Natural killer cell (primary cell): ENCODE data around the gene C17orf114.

ENCODE experiments used
- ATAC-seq, 3 donors: fragments of 150-1000 bp in 2 of 3; fragments of 200-7000 bp in 1 of 3; cut with Tn5 transposase; 1 replicate in 1 of 3; 2 replicates in 2 of 3; pipeline ENCODE4 v1.10.0; 2021; ENCODE audit warnings: mild to moderate bottlenecking in 2 of 3, moderate library complexity in 2 of 3
- DNase-seq, 2 donors: peaks; one replicate each; pipeline versions ENCODE4 v3.0.0 to v3.0.0-alpha.2; 2013 to 2021; ENCODE audit warnings: mixed read lengths in 1 of 2
- H3K27ac ChIP-seq: one replicate; pipeline ENCODE4 v1.5.1; 2013; ENCODE audit warnings: mild to moderate bottlenecking, low read length
- H3K27me3 ChIP-seq: one replicate; pipeline ENCODE4 v1.6.1; 2013; ENCODE audit warnings: low read length; ENCODE audit not compliant: control insufficient read depth, insufficient read depth
- H3K36me3 ChIP-seq: one replicate; pipeline ENCODE4 v1.6.1; 2013; ENCODE audit warnings: low read length; ENCODE audit not compliant: control insufficient read depth, insufficient read depth
- H3K4me1 ChIP-seq: one replicate; pipeline ENCODE4 v1.6.1; 2013; ENCODE audit warnings: low read length; ENCODE audit not compliant: control insufficient read depth, insufficient read depth
- H3K4me3 ChIP-seq: one replicate; pipeline ENCODE4 v1.5.1; 2013; ENCODE audit warnings: low read length
- H3K9me3 ChIP-seq: one replicate; pipeline ENCODE4 v1.6.1; 2013; ENCODE audit warnings: low read length; ENCODE audit not compliant: control insufficient read depth, insufficient read depth
- H3K27ac Mint-ChIP-seq, 2 donors: one replicate each; pipeline ENCODE4 v1.8.0; 2022; ENCODE audit warnings: mild to moderate bottlenecking in 2 of 2, mixed read lengths in 2 of 2, moderate library complexity in 1 of 2
- H3K27me3 Mint-ChIP-seq, 2 donors: one replicate each; pipeline ENCODE4 v1.8.0; 2022; ENCODE audit warnings: low read depth in 2 of 2, mixed read lengths in 2 of 2
- H3K36me3 Mint-ChIP-seq: one replicate; pipeline ENCODE4 v1.8.0; 2022; ENCODE audit warnings: mixed read lengths
- H3K4me1 Mint-ChIP-seq, 2 donors: one replicate each; pipeline ENCODE4 v1.8.0; 2022; ENCODE audit warnings: mixed read lengths in 2 of 2
- H3K4me3 Mint-ChIP-seq: one replicate; pipeline ENCODE4 v1.8.0; 2022; ENCODE audit warnings: mild to moderate bottlenecking, moderate library complexity, mixed read lengths
- H3K9me3 Mint-ChIP-seq, 2 donors: one replicate each; pipeline ENCODE4 v1.8.0; 2022; ENCODE audit warnings: mixed read lengths in 2 of 2
- WGBS: methylation state at CpG from one replicate; pipeline ENCODE4 v1.1.7; 2013; ENCODE audit warnings: missing lambda C conversion rate; ENCODE audit not compliant: insufficient coverage; 5-methylcytosine and 5-hydroxymethylcytosine counted together
- intact Hi-C: fragments of 100-400 bp; cut with micrococcal nuclease; formaldehyde crosslinking; loops from one replicate; pipeline ENCODE4 v1.14.2; 2022
- TF ChIP-seq, protein P1 (sequence below): fragments of 200-600 bp; IDR thresholded peaks from one replicate; pipeline ENCODE4 v1.8.0; 2022; ENCODE audit warnings: antibody characterized with exemption

C17orf114 gene

DNA sequence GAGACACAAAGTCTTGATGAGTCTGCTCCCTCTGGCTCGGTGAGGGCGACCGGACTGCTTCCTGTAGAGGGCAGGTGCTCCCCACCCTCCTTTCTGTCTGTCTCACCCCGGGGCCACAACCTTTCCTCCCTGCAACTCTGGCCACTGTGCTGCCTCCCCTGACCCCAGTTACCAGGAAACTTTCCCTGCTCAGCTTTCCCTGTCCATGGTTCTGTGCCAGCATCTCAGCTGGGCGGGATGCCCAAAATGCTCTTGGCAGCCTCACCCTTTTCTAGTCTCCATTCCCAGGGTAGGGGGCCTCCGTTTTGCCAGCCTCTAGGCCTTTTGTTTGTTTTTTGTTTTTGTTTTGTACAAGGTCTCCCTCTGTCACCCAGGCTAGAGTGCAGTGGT lies 6.2 kb upstream of the C17orf114 start:
- DNase-seq (no peak), ATAC-seq (no peak)
- Mint-ChIP-seq H3K4me3 (peak overlapping the region; percentile 85), H3K9me3 (no peaks in the 10 kb centered on the region), H3K36me3 (no peaks in the 10 kb centered on the region), H3K27ac (peak overlapping the region in 1 of 2 donors; percentile 3), H3K27me3 (no peaks in the 10 kb centered on the region), H3K4me1 (peaks cover 5 to 6% of the 10 kb centered on the region in 2 donors)
- H3K27ac ChIP-seq, result no peak overlapping the region
- WGBS, result 80% methylated on average over 5 of the region's 6 CpGs
- TF ChIP-seq, protein P1, sequence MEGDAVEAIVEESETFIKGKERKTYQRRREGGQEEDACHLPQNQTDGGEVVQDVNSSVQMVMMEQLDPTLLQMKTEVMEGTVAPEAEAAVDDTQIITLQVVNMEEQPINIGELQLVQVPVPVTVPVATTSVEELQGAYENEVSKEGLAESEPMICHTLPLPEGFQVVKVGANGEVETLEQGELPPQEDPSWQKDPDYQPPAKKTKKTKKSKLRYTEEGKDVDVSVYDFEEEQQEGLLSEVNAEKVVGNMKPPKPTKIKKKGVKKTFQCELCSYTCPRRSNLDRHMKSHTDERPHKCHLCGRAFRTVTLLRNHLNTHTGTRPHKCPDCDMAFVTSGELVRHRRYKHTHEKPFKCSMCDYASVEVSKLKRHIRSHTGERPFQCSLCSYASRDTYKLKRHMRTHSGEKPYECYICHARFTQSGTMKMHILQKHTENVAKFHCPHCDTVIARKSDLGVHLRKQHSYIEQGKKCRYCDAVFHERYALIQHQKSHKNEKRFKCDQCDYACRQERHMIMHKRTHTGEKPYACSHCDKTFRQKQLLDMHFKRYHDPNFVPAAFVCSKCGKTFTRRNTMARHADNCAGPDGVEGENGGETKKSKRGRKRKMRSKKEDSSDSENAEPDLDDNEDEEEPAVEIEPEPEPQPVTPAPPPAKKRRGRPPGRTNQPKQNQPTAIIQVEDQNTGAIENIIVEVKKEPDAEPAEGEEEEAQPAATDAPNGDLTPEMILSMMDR, result no peak
- intact Hi-C loops, result no loop called here
- H3K36me3 ChIP-seq, result no peaks in the 10 kb centered on the region
- H3K4me1 ChIP-seq, result peaks cover 10% of the 10 kb centered on the region
- H3K4me3 ChIP-seq, result no peak overlapping the region
- H3K9me3 ChIP-seq, result no peaks in the 10 kb centered on the region
- H3K27me3 ChIP-seq, result no peaks in the 10 kb centered on the region

- H3K27ac Mint-ChIP-seq, result peak overlapping the region in 1 of 2 donors; percentile 3
- no peaks in the 10 kb centered on the region for H3K27me3 Mint-ChIP-seq
- Histone ChIP-seq H3K4me1 (peaks cover 10% of the 10 kb centered on the region), H3K27ac (no peak overlapping the region), H3K27me3 (no peaks in the 10 kb centered on the region), H3K9me3 (no peaks in the 10 kb centered on the region), H3K4me3 (no peak overlapping the region), H3K36me3 (no peaks in the 10 kb centered on the region)
- peak overlapping the region; percentile 85 for H3K4me3 Mint-ChIP-seq
- TF ChIP-seq, protein P1, result no peak
- peaks cover 5 to 6% of the 10 kb centered on the region in 2 donors for H3K4me1 Mint-ChIP-seq
- intact Hi-C loops, result loop anchor here (2.0 kb wide), 1 partner anchor 17 kb away; no protein-coding TSS in a partner anchor
- WGBS, result 48% methylated on average over 32 of the region's 32 CpGs
- ATAC-seq, result no peak
- no peaks in the 10 kb centered on the region for H3K36me3 Mint-ChIP-seq
- H3K9me3 Mint-ChIP-seq, result no peaks in the 10 kb centered on the region
- no peak for DNase-seq
Observed at GRCh38 chr17:4807605-4808377, 5.7 kb upstream of the C17orf114 start.

DNA sequence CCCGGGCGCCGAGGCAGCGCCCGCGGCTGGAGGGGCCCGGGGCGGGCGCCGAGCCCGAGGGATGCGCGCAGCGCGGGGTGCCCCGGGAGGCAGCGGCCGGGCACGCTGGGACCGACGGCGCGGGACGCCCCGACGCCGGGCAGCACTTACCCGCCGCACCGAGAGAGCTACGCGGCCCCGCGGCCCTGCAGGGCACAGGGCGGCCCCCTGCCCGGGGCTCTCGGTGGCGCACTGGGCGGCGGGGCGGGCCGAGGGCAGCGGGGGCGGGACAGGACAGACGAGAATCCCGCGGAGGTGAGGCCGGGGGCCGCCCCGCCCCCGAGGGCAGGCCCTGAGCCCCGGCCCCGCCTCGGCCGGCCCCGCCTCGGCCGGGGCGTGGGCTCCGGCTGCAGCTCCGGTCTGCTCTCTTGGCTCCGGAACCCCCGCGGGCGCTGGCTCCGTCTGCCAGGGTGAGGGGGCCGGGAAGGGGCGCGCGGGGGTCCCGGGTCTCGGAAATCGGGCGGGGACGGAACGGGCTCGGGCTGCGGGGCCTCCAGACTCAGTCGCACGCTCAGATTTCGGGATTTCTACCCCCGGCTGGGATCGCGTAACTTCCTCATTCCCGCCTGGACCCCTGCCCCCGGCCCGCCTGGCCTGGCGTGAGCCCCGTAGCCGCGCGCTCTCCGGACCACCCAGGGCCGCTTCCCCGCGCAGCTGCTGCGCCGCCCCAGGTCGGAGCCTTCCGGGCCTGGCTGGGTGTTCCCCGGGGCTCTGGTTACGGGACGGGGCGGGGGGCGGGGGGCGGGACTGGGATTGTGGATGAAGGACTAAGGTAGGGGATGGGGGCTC lies 4.9 kb upstream of the C17orf114 start, which contains the start of gene PLD2:
TSS of gene PLD2 (plus strand) at position 376 of the 828 bp plus-strand sequence. CDS start 621 bp downstream, outside the sequence.
- H3K27ac Mint-ChIP-seq, result peak within 1 kb of the TSS in 1 of 2 donors; percentile 11
- H3K27me3 Mint-ChIP-seq, result no peaks in the 10 kb centered on the region
- H3K4me1 Mint-ChIP-seq, result peaks cover 5 to 6% of the 10 kb centered on the region in 2 donors
- WGBS, result under 1% methylated on average over 106 of the region's 106 CpGs
- intact Hi-C loops, result loop anchor here (1.0 to 2.0 kb wide), 2 partner anchors 11 to 16 kb away; partner anchors contain the start of gene PSMB6
- ATAC-seq (peak; percentile 99 to 100 (median 99)), DNase-seq (peak; percentile 84 to 92)
- H3K4me3 ChIP-seq, result peak within 1 kb of the TSS; percentile 50
- no peaks in the 10 kb centered on the region for H3K9me3 Mint-ChIP-seq
- TF ChIP-seq, protein P1, result no peak
- peaks cover 10% of the 10 kb centered on the region for H3K4me1 ChIP-seq
- peak within 1 kb of the TSS; percentile 85 for H3K4me3 Mint-ChIP-seq
- no peaks in the 10 kb centered on the region for H3K9me3 ChIP-seq
- H3K36me3 Mint-ChIP-seq, result no peaks in the 10 kb centered on the region
- no peaks in the 10 kb centered on the region for H3K36me3 ChIP-seq
- peak within 1 kb of the TSS; percentile 34 for H3K27ac ChIP-seq
- no peaks in the 10 kb centered on the region for H3K27me3 ChIP-seq
